Fibroblast of upper back skin (primary cell): ENCODE data around the gene NF2.
A peak's percentile ranks its signal among the peaks of the same experiment; 100 is the strongest.

ENCODE experiments used
- DNase-seq: peaks from one replicate; pipeline ENCODE4 v3.0.0-alpha.2; 2013

NF2 gene

DNA sequence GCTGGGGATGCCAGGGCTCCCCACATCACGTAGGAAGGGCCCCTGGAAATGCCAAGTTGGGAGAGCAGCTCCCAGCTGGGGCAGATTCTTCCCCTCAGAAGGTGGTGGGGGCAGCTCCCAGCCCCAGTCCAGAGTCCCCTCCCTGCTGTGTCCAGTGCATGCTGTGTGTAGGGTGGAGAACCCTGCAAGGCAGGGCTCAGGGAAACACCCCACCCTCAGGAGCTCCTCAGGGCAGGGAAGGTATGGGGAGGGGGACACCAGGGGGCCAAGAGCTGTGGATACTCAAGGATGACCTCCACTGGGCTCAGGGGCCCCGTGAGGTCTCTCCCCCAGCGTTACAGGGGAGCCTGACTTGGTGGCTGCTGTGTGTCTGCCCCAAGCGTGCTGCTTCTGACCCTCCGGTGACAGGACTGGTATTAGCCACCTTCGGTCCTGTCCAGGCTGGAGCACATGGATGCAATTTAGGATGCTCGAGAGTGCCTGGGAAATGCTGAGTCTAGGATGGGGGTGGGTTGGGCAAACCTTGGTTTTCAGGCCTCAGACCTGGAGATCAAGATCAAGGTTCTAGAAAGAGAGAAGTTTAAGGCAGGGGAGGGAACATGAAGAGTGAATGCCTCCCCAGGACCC, 100.2 kb downstream of the NF2 start:
- DNase-seq, result no peak

DNA sequence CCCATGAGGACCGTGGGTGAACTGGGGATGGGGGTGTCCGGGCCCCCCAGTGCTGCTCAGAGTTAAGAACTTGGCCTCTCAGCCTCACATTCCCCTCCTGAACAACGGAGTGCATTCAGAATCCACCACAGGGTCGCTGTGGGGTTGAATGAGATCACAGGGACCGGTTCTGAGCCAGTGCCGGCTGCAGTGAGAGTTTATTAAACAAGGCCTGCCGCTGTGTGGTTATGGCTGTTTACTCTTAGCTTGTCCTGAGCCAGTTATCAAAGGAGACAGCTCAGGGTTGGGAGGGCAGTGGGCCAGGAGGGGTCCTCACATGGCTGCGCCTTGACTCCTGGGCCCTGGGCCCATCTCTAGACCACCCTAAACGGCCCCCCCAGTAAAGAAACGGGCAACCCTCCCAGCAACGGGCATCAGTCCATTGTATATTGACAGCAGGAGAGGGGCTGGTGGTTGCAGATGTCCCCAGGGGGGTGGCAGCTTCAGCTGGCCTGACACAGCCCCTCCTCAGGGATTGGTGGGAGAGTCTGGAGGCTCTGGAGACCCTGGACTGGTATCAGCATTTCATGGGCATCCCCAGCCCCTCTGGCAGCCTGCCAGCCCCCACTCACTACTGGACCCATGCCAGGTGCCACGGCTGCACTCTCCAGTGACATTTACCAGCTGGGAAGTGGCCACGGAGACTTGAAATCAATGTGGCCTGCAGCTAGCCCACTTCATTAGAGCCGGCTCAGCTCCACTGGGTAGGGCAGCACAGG, 101.3 kb downstream of the NF2 start:
- DNase-seq, result no peak

DNA sequence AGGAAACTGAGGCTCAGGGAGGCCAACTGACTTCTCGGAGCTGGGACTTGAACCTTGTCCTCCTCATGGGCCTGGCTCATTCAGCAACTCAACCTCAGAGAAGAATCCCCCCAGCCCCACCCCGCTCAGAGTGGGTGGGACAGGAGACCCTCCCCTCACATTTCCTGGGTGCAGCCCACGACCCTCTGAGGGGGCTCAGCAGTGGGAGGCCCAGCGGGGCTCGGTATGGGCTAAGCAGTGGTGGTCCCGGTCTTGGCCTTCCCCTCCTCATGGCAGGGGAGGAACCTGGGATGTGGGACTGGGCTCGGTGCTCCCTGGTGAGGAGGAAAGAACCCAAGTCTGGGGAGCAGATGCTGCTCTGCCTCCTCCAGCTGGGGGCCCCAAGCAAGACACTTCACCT, 102.2 kb downstream of the NF2 start:
- DNase-seq, result no peak

DNA sequence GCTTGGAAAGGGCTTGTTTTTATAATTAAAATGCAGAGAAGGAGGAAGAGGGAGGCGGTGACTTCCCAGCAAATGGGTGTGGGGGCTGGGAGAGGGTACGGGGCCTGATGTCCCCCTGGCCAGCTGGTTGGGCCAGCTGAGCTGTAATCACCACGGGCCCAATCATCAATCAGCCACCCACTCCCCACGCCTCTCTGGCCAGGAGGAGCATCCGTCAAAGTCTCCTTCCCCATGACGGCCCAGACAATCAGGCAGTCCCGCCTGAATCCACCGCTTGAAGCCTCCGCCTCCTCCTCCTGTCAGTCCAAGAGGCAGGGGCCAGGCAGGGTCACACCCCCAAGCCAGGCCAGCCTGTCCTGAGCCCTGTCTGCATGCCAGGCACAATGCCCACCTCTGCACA, 103.1 kb downstream of the NF2 start:
- DNase-seq, result no peak

DNA sequence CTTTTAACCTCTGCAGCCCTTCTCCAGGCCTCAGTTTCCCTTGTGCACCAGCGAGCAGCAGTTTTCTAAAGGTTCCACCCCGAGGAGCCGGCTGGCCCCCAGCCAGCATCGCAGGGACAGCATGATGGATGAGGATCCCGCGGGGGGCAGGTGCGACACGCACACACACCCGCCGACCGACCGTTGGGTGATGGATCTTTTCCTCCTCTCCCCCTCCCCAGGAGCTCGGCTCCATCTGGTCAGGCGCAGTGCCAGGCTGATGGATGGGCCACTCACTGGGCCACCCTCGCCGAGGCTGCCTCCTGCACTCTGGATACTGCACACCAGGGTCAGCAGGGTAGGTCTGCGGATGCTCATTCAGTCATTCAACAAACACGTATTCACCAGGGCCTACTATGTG, 103.6 kb downstream of the NF2 start:
- no peak for DNase-seq

DNA sequence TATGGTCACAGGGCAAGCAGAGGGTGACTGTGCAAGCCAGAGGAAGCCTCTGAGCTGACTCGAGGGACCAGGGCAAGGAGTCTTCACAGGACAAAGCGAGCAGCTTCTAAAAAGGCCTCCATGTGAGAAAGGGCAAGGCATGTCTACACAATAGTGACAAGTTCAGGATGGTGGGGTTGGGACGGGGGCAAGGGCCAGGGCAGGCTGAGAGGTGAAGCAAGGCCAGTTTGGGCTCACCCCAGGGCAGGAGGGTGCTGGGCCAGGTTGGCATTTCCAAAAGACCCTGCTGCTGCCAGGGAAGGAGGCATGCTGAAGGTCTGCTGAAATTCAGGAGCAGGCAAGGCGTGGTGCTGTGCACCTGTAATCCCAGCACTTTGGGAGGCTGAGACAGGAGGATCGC, 104.0 kb downstream of the NF2 start:
- no peak for DNase-seq

DNA sequence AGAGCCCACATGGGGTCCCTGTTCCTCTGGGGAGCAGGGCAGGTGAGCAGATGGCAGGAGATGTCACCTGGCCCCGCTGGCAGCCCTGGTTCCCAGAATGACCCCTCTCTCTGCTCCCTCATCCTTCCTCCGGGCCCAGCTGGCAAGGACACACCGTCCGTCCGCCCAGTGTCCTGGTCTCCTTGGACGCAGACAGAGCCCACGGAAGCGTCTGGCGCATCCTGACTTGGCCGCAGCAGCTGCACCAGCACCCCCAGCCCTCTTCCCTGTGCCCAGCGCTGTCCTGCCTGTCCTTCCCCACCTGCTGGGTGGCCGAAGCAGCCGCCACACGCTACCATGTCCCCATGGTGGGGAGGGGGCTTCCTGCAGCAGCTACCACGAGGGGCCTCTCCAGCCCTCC, 106.8 kb downstream of the NF2 start:
- no peak for DNase-seq

DNA sequence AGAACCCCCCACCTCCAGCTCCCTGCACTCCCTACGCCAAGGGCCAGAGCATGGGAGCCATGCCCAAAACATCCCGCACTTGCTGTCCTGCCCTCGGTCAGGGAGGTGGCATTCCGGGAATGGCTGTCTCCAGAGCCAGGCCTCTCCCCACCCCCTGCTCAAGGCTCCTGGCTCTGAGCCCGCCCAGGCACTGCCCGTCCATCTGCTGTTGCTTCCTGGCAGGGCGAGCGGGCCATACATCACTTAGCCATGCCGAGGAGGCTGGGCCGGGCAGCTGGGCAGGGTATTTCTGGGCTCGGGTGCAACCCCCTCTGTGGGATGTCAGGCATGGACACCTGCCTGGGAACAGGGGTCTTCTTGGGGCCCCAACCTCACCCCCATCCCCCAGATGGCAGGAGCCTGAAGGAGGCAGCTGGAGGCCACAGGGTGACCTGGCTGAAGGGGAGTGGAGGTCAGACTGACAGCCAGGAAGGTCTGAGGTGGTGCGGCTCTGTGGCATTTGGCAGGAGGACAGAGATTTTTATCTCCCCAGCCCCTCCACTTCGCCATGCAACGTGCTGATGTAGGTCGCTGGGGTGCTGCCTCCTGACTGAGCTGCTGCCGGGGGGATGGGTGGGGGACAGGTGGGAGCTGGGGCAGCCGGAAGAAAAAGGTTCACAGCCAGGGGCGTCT, 107.6 kb downstream of the NF2 start:
- DNase-seq, result no peak

DNA sequence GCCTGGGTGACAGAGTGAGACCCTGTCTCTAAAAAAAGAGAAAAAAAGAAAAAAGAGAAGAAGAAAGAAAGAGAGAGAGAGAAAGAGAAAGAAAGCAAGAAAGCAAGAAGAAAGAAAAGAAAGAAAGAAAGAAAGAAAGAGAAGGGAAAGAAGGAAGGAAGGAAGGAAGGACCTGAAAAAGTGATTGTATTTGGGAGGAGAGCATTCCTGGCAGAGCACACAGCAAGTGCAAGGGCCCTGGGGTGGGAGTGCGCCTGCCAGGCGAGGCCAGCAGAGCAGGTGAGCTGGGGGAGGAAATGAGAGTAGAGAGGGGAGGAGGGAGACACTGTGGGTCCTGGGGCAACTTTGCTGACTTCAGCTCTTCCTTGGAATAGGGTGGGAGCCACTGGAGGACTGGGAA, 108.7 kb downstream of the NF2 start:
- DNase-seq, result no peak

DNA sequence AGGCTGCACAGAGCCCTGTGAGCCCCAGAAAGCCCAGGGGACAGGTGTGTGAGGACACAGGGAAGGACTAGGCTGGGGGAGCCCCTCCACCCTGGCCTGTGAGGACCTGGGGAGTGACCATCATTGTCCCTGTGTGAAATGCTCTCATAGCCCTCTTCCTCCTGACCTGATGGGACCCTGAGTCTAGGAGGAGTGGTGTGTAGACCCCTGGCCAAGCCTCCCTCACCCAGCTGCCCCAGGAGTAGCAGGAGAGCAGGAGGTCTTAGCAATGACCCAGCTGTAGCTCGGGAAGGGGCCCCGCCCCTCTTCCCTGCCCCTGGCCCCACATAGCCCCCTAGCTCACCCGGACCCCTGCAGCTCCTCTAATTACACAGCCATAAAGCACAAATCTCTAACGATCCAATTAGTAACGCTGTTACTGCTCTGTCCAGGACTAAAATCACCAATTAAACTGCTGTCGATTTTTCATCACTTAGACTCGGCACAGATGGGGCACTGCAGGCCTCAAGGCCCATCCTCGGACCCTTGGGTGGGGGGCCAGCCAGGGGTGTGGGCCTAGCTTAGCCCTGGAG, 109.8 kb downstream of the NF2 start:
- DNase-seq, result no peak

DNA sequence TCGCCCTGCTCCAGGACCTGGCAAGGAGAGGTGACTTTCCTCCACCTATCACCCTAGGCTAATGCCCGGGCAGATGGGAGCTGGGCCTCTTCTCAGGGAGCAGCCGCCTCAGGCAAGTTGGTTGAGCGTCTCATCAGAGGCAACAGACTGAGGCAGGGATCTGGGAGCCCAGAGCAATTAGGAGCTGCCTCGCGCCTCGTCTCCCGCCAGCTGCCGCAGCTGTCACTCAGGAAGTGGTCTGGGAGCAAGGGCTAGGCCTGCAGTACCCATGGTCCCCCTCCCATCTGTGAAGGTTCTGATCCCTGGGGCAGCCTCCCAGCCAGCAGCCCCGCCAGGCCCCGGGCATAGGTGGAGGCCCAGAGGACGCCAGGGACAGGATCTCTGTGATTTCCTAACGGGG, 111.8 kb downstream of the NF2 start:
- no peak for DNase-seq

DNA sequence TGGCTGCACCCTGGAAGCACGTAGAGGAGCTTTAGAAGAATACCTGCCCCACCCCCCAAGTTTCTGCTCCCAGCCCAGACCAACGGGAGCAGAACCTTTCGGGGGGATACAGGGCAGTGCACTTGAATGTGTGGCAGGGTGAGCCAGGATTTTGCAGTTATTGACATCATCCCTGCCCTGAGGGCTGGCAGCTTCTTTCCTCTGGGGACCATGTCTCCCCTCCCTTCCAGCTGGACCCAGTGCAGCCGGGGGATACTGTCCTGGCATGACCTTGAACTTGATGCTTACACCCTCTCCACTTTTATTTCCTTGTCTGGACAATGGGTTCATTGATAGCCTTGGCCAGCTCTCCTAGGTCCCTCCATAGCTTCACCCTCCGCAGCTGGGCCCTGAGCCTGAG, 112.3 kb downstream of the NF2 start:
- DNase-seq, result no peak

DNA sequence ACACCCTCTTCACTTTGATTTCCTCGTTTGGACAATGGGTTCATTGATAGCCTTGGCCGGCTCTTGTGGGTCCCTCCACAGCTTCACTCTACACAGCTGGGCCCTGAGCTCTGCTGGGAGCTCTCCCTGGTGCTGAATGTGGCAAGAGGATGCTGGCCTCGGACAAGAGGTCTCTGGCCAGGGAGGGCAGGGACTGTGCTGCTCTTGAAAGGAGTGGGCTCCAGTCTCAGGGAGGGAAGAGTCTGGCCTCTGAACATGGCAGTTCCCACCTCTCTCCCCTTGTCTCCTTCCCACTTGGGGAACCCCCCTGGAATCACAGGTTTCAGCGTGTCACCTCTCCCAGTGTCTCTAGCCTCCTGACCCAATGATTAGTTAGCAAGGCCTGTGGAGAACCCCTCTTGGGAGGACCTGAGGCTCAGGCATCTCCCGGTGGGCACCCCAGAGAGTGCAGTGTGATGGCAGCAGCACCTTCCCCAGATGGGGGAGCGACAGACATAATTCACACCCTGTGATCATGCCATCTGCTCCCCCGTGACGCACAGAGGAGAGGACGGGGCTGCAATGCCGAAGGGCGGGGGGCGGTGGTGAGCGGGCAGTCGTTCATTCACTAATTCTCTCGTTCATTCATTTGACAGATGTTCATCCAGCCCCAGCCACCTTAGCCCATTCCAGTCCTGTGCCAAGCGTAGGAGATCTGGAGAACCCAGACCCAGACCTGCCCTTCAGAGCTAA, 113.5 kb downstream of the NF2 start:
- peak; percentile 71 for DNase-seq

DNA sequence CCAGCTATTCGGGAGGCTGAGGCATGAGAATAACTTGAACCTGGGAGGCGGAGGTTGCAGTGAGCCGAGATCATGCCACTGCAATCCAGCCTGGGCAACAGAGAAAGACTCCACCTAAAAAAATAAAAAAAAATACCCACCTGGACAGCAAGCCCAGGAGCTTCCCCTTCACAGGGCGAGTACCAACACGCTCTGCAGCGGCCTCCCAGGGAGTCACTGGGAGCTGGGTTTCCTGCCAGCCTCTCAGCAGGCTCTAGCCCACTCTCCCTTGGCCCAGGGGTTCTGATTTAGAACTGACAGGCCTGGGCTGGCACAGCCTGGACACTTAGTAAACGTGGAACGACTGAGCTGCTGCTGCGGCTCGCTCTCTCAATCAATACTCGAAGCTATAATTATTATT, 114.4 kb downstream of the NF2 start:
- DNase-seq, result no peak

DNA sequence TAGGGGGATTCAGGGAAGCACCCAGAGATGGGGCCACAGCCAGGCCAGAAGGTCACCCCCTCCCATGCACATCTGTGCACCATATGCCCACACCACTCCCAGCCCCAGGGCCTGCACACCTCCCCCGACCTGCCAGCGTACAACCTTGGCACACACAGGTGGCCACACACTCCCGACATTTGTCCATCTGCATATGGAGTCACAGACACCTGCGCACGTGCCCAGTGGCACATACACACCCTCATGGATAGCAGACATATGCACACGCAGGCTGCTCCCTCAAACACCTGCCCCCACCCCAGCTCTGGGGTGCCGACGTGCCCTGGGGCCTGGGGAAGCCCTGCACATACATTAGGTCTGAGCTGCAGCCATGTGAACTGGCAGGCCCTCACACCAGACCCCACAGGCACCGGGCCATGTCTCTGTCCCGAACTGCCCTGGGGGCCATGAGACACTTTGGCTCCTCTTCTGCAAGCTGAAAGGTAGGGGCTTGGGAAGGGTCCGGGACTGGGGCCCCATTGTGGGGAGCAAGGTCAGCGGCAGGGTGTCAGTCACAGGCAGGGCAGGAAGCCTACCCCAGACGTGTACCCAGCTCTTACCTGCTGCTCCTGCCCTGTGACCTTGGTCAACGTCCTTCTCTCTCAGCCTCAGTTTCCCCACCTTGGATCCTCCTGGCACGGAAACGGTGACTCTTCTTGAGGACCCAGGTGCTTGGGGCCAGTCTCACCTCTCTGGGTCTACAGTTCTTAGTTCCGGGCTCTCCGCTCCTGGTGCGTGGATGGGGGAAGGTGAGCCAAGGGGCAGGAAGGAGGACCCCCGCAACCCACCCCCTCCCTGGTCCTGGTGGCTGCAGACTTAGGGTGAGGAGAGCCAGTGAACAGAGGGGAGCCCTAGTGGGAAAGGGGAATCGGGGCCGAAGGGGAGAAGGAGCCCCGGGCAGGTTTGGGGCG, 115.8 kb downstream of the NF2 start:
- no peak for DNase-seq

DNA sequence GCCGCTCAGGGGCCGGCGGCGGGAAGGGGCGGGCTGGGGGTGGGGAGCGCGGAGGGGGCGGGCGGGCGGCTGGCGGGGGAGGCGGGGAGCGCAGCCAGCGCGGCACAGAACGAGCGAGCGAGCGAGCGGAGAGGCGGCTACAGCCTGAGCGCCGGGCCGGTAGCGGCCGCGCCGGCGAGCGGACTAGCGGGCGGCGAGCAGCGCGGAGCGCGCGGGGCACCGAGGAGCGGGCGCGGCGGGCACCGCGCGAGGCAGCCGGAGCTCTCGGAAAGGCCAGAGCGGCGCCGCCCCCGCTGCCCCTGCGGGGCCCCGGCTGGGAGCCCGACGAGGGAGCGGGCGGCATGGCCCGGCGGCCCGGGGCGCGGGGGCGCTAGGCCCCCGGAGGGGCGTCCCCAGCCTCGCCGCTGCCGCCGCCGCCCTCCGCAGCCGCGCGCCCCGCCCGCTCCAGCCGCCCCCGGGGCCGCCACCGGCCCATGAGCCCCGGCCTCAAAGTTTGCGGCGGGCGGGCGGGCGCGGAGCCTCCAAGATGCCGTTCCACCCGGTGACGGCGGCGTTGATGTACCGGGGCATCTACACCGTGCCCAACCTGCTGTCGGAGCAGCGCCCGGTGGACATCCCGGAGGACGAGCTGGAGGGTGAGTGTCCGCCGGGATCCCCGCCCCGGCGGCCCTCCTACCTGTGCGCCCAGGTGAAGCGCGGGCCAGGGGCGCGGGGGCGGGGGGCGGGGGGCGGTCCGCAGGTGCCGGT, 116.6 kb downstream of the NF2 start, which contains the start of gene CABP7:
Gene CABP7, plus strand, starts transcription at position 105 of the 747 bp plus-strand sequence. Its CDS starts 422 bp downstream, at position 527.
- no peak for DNase-seq

DNA sequence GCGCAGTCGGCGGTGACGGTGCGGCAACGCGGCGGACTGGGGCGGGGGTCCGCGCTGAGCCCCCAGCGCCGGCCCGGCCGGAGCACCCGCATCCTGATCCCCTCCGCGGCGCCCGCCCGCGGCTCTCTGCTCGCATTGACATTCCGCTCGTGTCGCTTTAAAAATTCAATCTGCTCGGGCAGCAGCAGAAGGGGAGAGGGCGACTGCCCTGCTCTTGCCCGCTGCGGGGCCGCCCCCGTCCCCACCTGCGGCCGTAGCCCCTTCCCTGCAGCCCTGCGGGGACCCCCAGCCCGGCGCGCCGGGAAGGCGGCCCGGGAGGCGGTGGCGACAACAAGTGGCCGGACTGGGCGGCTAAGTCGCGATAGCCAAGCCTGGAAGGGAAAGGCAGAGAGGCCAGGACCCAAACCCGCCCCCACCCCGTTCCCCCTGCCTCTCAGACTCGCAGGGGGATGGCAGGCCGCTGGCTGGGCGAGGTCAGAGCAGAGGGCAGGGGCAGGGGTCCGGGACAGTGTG, 117.4 kb downstream of the NF2 start:
- no peak for DNase-seq

DNA sequence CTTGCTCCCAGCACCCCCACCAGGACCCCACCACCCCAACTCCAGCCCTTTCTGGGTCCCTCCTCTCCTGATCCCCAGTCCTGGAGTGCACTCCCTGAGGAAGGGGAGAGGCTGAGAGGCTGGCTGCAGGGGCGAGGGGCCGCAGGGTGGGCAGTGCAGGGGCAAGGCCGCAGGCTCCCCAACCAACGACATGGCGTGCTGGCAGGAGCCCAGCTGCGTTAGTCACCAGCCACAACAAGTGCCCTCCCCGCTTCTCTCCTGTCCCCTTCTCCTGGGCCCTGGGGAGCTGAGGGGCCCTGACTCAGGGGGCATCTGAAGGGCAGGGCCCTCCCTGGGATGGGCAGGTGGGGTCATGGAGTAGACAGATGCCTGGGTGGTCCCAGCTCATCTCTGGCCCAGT, 118.7 kb downstream of the NF2 start:
- DNase-seq, result no peak

DNA sequence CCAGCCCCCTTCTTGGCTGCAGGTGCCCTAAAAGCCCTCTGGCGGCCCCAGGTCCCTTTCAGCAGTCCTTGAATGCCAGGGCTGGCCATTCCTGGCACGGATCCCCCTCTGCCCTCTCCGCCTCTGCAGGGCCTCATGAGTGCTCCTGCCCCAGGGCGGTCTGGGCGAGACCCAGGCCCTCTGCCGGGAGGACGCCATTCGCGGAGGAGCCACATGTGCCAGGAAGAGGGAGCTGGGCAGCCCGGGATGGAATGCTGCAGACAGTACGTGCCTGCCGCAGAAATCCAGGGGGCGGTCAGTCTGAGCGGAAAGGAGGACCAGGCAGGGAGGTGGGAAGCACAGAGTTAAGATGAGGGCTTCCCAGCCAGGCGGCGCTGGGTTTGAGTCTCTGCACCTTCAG, 119.2 kb downstream of the NF2 start:
- no peak for DNase-seq

DNA sequence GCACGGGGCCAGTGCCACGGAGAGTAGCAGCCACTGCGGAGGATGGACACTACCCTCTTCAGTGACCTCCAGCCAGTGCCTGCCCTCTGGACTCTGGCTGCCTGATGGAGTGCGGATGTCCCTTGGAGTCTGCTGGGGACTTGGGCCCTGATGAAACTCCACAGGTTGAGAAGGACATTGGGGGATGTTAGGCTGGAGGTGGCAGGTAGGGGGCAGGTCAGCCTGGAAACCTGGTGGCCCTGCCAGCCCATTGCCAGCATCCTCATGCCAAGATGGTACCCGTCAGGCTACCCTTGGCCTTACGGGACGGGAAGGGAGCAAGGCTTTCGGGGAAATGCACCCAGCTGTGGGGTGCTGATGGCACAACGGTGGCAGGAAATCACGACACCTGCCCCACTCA, 120.3 kb downstream of the NF2 start:
- DNase-seq, result no peak

DNA sequence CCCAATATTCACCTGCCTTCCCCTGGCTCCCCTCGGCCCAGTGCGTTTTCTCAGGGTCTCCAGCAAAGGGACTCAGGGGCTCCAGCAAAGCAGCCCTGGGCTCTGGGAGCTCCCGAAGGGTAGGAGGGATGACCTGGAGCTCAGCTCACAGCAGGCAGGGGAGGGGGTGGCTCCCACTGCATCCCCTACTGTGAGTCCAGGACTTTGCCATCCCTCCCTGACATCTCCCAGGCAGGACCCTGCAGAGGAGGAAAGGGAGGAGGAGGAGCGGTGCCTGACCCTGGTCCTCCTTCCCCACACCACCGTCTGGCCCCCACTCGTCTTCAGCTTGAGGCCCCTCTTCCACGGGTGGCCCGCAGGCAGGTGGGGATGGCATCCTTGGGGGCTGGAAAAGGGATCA, 121.4 kb downstream of the NF2 start:
- DNase-seq, result no peak
